Measurements from ENCODE around the gene OR5H2. TPM values are rescaled to one million over a fixed set of nuclear protein-coding genes. Genes with fewer than 3 reads are reported as not detected.

Gene OR5H2
- total and polyA plus RNA-seq, 2 of the 8 experiments (the other 6 are each of a cell fraction or from before 2014, with no cell fraction given), result not detected

DNA sequence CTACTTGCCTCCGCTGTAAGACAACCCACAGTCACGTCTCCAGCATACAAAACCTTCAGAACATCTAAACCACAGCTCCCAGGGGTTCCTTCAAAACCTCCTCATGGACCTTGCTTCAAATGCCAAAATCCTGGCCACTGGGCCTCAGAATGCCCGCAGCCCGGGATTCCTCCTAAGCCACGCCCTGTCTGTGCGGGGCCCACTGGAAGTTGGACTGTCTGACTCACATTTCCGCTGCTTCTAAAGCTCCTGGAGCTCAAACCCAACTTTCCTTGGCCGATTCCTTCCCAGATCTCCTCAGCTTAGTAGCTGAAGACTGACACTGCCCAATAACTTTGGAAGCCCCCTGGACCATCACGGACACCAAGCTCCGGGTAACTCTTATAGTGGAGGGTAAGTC is 36.2 kb upstream of the OR5H2 start (continued):
- TF ChIP-seq, protein P1, sequence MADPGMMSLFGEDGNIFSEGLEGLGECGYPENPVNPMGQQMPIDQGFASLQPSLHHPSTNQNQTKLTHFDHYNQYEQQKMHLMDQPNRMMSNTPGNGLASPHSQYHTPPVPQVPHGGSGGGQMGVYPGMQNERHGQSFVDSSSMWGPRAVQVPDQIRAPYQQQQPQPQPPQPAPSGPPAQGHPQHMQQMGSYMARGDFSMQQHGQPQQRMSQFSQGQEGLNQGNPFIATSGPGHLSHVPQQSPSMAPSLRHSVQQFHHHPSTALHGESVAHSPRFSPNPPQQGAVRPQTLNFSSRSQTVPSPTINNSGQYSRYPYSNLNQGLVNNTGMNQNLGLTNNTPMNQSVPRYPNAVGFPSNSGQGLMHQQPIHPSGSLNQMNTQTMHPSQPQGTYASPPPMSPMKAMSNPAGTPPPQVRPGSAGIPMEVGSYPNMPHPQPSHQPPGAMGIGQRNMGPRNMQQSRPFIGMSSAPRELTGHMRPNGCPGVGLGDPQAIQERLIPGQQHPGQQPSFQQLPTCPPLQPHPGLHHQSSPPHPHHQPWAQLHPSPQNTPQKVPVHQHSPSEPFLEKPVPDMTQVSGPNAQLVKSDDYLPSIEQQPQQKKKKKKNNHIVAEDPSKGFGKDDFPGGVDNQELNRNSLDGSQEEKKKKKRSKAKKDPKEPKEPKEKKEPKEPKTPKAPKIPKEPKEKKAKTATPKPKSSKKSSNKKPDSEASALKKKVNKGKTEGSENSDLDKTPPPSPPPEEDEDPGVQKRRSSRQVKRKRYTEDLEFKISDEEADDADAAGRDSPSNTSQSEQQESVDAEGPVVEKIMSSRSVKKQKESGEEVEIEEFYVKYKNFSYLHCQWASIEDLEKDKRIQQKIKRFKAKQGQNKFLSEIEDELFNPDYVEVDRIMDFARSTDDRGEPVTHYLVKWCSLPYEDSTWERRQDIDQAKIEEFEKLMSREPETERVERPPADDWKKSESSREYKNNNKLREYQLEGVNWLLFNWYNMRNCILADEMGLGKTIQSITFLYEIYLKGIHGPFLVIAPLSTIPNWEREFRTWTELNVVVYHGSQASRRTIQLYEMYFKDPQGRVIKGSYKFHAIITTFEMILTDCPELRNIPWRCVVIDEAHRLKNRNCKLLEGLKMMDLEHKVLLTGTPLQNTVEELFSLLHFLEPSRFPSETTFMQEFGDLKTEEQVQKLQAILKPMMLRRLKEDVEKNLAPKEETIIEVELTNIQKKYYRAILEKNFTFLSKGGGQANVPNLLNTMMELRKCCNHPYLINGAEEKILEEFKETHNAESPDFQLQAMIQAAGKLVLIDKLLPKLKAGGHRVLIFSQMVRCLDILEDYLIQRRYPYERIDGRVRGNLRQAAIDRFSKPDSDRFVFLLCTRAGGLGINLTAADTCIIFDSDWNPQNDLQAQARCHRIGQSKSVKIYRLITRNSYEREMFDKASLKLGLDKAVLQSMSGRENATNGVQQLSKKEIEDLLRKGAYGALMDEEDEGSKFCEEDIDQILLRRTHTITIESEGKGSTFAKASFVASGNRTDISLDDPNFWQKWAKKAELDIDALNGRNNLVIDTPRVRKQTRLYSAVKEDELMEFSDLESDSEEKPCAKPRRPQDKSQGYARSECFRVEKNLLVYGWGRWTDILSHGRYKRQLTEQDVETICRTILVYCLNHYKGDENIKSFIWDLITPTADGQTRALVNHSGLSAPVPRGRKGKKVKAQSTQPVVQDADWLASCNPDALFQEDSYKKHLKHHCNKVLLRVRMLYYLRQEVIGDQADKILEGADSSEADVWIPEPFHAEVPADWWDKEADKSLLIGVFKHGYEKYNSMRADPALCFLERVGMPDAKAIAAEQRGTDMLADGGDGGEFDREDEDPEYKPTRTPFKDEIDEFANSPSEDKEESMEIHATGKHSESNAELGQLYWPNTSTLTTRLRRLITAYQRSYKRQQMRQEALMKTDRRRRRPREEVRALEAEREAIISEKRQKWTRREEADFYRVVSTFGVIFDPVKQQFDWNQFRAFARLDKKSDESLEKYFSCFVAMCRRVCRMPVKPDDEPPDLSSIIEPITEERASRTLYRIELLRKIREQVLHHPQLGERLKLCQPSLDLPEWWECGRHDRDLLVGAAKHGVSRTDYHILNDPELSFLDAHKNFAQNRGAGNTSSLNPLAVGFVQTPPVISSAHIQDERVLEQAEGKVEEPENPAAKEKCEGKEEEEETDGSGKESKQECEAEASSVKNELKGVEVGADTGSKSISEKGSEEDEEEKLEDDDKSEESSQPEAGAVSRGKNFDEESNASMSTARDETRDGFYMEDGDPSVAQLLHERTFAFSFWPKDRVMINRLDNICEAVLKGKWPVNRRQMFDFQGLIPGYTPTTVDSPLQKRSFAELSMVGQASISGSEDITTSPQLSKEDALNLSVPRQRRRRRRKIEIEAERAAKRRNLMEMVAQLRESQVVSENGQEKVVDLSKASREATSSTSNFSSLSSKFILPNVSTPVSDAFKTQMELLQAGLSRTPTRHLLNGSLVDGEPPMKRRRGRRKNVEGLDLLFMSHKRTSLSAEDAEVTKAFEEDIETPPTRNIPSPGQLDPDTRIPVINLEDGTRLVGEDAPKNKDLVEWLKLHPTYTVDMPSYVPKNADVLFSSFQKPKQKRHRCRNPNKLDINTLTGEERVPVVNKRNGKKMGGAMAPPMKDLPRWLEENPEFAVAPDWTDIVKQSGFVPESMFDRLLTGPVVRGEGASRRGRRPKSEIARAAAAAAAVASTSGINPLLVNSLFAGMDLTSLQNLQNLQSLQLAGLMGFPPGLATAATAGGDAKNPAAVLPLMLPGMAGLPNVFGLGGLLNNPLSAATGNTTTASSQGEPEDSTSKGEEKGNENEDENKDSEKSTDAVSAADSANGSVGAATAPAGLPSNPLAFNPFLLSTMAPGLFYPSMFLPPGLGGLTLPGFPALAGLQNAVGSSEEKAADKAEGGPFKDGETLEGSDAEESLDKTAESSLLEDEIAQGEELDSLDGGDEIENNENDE (IDR thresholded peaks at IDR 0.05; ENCODE audit: insufficient replicate concordance, low read length), result no peak
- TF ChIP-seq YY1 (IDR thresholded peaks at IDR 0.05; ENCODE audit: low read depth, low read length) (no peak), EZH2 (IDR thresholded peaks at IDR 0.05; ENCODE audit: low read depth, low read length, severe bottlenecking) (no peak)
